Liver (tissue), 3 donors: Measurements from ENCODE around the gene TSSC4.

ENCODE experiments used
- CTCF ChIP-seq: fragments of 150-350 bp; IDR thresholded peaks from 2 replicates; pipeline ENCODE4 v1.5.1; 2017; ENCODE audit warnings: improper control_type of control experiment, low read depth, low read length; ENCODE audit not compliant: missing input control
- MAX ChIP-seq: IDR thresholded peaks from 2 replicates; pipeline ENCODE4 v1.6.1; 2016; ENCODE audit warnings: antibody characterized with exemption
- RAD21 ChIP-seq, 2 donors: IDR thresholded peaks; 2 replicates each; pipeline ENCODE4 v1.6.1; 2016; ENCODE audit warnings: antibody characterized with exemption in 2 of 2, mild to moderate bottlenecking in 2 of 2
- ZBTB33 ChIP-seq: IDR thresholded peaks from 2 replicates; pipeline ENCODE4 v1.6.1; 2016; ENCODE audit warnings: antibody characterized with exemption
- TF ChIP-seq, protein P1 (sequence below): IDR thresholded peaks from 2 replicates; pipeline ENCODE4 v1.6.1; 2016; ENCODE audit warnings: antibody characterized with exemption, mild to moderate bottlenecking
- donor health status: healthy.
- donor health status: healthy.

- TF ChIP-seq RAD21 (IDR thresholded peaks at IDR 0.05) (no peak), CTCF (no peak), MAX (no peak), ZBTB33 (no peak)
- TF ChIP-seq, protein P1, sequence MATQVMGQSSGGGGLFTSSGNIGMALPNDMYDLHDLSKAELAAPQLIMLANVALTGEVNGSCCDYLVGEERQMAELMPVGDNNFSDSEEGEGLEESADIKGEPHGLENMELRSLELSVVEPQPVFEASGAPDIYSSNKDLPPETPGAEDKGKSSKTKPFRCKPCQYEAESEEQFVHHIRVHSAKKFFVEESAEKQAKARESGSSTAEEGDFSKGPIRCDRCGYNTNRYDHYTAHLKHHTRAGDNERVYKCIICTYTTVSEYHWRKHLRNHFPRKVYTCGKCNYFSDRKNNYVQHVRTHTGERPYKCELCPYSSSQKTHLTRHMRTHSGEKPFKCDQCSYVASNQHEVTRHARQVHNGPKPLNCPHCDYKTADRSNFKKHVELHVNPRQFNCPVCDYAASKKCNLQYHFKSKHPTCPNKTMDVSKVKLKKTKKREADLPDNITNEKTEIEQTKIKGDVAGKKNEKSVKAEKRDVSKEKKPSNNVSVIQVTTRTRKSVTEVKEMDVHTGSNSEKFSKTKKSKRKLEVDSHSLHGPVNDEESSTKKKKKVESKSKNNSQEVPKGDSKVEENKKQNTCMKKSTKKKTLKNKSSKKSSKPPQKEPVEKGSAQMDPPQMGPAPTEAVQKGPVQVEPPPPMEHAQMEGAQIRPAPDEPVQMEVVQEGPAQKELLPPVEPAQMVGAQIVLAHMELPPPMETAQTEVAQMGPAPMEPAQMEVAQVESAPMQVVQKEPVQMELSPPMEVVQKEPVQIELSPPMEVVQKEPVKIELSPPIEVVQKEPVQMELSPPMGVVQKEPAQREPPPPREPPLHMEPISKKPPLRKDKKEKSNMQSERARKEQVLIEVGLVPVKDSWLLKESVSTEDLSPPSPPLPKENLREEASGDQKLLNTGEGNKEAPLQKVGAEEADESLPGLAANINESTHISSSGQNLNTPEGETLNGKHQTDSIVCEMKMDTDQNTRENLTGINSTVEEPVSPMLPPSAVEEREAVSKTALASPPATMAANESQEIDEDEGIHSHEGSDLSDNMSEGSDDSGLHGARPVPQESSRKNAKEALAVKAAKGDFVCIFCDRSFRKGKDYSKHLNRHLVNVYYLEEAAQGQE, result no peak
Measured at GRCh38 chr11:2355000-2355644, 45.4 kb upstream of the TSSC4 start.
